ENCODE results near the gene FAIM.
"Not testable (repeated sequence)": the region's sequence is repeated elsewhere in the genome, so short reads cannot be mapped to it uniquely, and the experiment has no call there.

FAIM gene

GRCh38 chr3:138604106-138604595 is 4.4 kb upstream of the FAIM start:
- not testable (repeated sequence) for DNase-seq

GRCh38 chr3:138609898-138610266 is 1.3 kb downstream of the FAIM start:
- DNase-seq: no peak

DNA sequence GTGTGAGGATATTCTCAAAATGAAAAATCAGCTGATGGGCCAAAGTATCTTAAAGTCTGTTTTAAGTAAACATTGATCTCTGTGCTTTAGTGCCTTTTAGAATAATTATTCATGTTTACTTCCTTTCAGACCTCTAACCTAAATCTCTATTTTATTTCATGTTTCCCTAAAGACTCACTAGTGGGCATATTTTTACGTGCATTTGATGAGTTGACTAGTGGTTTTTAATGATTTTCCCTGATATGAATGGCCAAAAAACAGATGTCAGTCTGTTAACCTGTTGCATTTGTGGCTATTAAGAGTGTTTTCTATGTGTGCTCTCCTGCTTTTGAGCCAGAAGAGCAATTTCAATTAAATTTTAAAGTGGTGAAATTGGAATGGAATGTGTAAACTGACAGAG is 6.9 kb downstream of the FAIM start:
- DNase-seq: no peak

DNA sequence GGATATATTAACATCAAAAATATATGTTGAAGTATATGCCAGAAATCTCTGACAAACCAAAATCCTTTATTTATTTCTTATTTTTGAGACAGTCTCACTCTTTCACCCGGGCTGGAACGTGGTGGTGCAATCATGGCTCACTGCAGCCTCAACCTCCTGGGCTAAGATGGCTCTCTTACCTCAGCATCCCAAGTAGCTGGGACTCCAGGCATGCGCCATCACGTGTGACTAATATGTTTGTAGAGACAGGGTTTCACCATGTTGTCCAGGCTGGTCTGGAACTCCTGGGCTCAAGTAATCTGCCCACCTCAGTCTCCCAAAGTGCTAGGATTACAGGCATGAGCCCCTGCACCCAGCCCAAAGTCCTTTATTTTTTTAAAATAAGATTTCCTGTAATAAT is 11.9 kb downstream of the FAIM start:
- no peak for DNase-seq

DNA sequence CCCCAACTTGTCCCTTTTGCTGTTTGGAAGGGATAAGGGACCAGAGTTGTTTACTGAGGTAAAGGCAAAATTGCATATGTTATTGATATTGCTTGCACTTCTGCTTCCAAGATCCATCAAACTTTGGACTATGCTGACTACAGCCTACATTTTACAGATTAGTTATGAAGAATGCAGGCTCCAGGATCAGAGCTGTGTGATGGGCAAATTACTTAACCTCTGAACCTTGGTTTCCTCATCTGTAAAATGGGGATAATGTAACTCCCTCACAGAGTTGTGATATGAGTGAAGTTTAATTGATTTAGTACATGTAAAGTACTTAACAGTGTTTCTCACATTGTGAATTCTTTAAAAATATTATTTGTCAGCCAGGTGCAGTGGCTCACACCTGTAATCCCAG is 15.9 kb downstream of the FAIM start:
- no peak for DNase-seq

DNA sequence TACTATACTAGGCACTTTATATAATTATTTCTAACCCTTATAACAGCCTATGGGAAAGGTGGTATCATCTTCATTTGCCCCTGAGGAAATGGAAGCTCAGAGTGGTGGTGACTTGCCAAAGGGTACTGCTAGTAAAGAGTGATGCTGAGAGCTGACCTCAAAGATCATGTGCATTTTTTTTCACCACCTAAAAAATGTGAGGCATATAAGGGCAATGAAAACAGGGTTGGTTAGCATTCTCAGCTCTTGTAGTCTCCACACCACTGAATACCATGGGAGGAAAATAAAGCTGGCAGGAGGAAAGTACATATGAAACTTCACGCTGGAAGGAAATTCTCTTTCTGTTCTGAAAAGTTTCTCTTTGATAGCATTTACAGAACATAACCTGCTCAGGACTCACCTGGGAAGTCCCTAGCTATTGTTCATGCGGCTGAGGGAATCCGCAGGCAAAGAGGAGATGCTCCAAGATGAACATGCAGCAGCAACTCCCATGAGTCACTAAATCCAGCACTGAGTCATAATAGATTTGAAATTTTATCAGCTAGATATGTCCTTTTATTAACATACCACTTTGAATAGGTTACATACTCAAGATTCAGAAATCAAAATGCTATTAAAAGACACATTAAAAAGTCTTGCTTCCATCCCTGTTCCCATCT is 17.3 kb downstream of the FAIM start:
- DNase-seq: no peak

- DNase-seq: no peak
These were observed 21.0 kb downstream of the FAIM start for GRCh38 chr3:138629526-138629925.

DNA sequence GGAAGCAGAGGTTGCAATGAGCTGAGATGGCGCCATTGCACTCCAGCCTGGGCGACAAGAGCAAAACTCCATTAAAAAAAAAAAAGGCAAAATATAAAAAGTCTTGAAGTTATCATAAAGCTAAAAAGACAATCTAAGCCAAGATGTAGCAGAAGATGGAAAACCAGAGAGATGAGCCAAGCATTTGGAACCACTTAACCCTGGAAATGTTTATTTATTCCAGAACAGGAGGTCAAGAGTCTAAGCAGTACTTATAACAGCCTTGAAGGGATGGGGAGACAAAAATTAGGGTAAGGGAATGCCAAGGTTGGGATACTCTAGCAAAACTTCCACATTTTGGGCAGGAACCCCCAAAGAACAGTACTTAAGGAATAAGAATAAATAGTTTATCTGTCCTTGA is 30.1 kb downstream of the FAIM start:
- no peak for DNase-seq

- no peak for DNase-seq
These were observed 32.0 kb downstream of the FAIM start for GRCh38 chr3:138640537-138640936.

DNA sequence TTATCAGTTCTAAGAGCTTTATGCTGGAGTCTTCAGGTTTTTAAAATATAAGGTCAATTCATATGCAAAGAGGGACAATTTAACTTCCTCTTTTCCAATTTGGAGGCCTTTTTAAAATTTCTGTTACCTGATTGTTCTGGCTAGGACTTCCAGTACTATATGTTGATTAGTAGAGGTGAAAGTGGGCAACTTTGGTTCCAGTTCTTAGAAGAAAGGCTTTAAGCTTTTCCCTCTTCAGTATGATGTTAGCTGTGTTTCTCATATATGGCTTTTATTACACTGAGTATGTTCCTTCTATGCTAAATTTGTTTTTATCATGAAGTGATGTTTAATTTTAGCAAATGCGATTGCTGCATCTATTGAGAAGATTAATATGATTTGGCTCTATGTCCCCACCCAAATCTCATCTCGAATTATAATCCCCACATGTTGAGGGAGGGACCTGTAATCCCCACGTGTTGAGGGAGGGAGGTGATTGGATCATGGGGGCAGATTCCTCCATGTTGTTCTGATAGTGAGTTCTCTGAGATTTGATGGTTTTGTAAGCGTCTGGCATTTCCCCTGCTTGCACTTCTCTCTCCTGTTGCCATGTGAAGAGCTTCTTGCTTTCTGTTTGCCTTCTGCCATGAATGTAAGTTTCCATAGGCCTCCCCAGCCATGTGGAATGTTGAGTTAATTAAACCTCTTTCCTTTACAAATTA is 33.8 kb downstream of the FAIM start:
- DNase-seq: no peak

DNA sequence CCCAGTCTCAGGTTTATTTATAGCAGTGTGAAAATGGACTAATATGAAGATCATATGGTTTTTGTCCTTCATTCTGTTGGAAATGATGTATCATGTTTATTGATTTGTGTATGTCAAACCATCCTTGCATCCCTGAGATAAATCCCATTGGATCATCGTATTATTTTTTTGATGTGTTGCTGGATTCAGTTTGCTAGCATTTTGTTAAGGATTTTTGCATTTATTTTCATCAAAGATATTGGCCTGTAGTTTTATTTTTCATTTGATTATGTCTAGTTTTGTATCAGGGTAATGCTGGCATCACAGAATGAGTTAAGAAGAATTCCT is 34.3 kb downstream of the FAIM start:
- DNase-seq: no peak

DNA sequence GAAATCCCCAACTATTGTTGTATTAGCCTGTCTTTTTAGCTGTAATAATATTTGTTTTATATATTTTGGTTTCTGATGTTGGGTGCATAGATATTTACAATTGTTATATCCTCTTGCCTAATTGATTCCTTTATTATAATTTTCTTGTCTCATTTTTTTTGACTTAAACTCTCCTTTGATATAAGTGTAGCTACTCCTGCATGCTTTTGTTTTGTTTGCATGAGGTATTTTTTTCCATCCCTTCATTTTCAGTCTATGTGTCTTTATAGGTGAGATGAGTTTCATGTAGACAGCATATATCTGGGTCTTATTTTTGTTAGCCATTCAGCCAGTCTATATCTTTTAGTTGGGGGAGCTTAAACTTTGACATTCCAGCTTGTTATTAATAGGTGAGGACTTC is 37.4 kb downstream of the FAIM start:
- DNase-seq: no peak

GRCh38 chr3:138646513-138646912 is 37.9 kb downstream of the FAIM start:
- no peak for DNase-seq

GRCh38 chr3:138649134-138649533 is 40.6 kb downstream of the FAIM start:
- no peak for DNase-seq

DNA sequence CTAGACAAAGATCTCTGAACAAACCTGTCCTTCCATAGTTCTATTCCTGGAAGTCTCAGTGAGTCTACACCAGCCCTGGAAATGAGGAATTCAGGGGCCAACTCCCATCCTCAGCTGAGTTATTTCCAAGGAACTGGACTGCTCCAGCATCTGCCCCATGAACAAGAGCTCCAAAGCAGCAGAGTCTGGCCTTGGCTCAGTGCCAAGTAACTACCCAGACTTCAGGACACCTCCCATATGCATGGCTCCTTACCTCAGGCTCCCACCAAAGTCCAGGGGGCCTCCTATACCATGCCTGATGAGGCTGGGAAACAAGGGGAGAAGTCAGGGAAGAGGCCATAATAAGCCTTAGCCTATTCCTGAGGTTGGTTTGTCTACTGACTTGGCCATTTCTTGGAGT is 45.0 kb downstream of the FAIM start:
- DNase-seq: no peak

DNA sequence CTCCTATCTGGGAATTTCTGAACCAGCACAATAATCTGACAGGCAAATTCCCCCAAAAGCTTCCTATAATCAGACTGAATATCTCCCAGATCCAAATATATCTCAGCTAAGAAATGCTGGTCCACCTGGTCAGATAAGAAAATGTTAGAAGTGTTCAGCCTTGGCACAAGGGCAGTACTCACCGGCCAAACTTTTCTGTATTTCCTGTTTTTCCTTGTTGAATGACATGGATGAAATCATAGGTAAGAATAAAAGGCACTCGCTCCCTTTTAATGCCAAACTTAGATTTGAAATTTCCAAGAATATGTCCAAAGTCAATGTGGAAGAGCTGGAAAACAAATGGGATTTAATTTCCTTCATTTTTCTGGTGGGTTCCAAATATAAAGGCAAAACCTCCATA is 48.9 kb downstream of the FAIM start:
- no peak for DNase-seq

DNA sequence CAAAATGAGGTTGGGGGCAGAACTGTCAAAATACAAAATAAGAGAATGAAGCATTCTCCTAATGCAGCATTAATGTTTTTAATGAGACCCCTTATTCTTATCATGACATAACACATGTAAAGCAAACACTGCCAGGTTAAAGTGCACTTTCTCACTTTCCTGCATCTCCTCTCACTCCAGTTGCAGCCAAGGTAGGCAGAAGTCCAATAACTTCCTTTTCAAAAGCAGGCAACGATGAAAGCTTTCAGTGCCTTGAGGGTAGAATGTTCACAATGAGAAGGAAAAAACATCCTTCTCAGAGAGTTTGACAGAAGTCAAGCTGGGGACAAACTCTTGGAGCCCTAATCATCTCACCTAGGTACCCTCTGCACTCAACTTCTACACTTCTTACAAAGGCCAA is 59.5 kb downstream of the FAIM start:
- DNase-seq: no peak

- DNase-seq: no peak
These were observed 61.8 kb downstream of the FAIM start for GRCh38 chr3:138670407-138670806.

DNA sequence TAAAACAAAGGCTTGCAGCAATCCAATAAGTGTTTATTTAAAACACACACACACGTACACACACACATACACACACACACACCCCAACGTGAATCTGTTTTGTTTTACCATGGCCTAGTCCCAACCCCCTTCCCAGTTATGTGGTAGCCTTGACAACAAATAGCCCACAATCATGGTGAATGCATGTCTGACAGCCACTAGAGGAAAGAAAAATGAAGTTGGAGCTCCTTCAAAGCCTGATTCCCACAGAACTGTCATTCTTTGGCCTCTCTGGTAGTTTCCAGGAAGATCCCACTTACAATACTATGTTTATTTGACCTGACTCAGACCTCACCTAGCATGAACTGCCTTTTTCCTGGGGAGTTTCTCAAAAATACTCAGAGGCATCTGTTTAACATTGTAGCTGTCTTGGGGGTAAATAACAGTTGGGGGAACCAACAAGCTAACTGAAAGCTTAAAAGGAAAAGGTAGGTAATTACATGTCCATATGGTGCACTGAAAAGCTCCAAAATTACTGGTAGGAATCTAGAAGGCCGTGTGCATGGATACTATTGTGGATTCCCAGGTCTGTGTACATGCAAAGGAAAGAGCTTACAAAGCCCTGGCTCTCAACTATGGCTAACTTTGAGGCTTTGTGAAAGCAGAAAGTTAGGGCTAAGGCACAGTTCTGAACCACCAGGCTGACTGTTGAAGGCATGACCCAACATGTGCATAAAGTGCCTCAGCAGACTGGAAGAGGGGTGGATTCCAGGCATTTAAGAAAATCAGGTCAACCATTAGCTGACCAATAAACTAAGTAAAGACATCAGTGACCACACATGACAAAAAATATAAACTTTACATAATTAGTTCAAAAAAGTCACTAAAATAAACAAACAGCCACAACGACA is 65.3 kb downstream of the FAIM start:
- no peak for DNase-seq

DNA sequence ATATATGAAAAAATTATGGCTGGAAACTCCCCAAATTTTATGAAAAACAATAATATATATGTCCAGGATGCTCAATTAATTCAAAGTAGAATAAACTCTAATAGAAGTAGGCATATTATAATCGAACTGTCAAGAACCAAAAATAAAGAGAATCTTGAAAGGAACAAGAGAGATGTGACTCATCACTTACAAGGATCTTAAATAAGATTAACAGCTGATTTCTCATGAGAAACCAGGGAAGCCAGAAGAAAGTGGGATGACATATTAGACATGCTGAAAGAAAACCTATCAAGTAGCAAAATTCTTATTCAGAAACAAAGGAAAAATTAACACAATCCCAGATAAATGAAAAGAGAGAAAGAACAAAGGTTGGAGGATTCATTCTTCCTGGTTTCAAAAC is 66.8 kb downstream of the FAIM start:
- no peak for DNase-seq

DNA sequence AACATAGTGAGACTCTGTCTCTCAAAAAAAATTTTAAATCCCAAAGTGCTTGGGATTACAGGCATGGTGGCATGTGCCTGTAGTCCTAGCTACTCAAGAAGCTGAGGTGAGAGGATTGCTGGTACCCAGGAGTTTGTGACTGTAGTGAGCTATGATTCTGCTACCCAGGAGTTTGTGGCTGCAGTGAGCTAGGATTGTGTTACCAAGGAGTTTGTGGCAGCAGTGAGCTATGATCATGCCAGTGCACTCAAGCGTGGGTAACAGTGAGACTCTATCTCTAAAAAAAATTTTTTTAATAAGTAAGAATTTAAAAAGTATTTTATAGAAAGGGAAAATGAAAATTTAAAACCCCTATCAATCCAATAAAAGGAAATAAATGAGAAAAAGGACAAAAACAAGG is 69.5 kb downstream of the FAIM start:
- no peak for DNase-seq

DNA sequence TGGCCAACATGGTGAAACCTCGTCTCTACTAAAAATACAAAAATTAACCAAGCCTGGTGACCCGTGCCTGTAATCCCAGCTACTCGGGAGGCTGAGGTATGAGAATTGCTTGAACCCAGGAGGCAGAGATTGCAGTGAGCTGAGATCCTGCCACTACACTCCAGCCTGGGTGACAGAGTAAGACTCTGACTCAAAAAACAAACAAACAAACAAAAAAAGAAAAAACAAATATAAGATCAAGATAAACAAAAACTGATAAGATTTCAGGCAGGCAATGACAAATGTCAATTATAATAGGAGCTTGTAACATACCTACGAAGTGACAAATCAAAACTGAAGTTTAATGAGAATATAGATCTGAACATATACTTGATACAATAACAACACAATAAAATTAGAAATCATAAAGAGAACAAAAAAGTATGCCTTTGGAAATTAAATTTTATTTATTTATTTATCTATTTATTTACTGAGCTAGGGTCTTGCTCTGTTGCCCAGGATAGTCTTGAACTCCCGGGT is 70.4 kb downstream of the FAIM start:
- DNase-seq: no peak

DNA sequence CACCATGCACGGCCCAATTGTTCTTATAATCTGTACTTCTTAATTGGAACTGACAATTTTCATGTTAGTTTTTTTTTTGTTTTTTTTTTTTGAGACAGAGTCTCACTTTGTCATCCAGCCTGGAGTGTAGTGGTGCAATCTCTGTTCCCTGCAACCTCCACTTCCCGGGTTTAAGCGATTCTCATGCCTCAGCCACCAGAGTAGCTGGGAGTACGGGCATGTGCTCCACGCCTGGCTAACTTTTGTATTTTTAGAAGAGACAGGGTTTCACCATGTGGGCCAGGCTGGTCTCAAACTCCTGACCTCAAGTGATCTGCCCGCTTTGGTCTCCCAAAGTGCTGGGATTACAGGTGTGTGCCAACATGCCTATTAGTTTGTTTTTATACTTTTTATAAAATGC is 72.4 kb downstream of the FAIM start:
- DNase-seq: not testable (repeated sequence)
